Nephron progenitor cell (in vitro differentiated cells): Measurements from ENCODE around the gene GALNT18.

Source experiments
- DNase-seq: peaks from one replicate; pipeline ENCODE4 v3.0.0; 2021
- H3K27ac Mint-ChIP-seq: 2 replicates; pipeline ENCODE4 v1.8.0; 2021; ENCODE audit warnings: mild to moderate bottlenecking, moderate library complexity, mixed read lengths
- H3K27me3 Mint-ChIP-seq: 2 replicates; pipeline ENCODE4 v1.8.0; 2021; ENCODE audit warnings: mild to moderate bottlenecking, low read depth, mixed read lengths; ENCODE audit not compliant: poor library complexity
- H3K36me3 Mint-ChIP-seq: 2 replicates; pipeline ENCODE4 v1.8.0; 2021; ENCODE audit warnings: low read depth, mixed read lengths
- H3K4me1 Mint-ChIP-seq: 2 replicates; pipeline ENCODE4 v1.8.0; 2021; ENCODE audit warnings: mixed read lengths
- H3K4me3 Mint-ChIP-seq: 2 replicates; pipeline ENCODE4 v1.8.0; 2021; ENCODE audit warnings: mild to moderate bottlenecking, moderate library complexity, mixed read lengths
- H3K9me3 Mint-ChIP-seq: 2 replicates; pipeline ENCODE4 v1.8.0; 2021; ENCODE audit warnings: mild to moderate bottlenecking, moderate library complexity, mixed read lengths
- CTCF ChIP-seq: fragments of 200-600 bp; sonication (generic); IDR thresholded peaks from 2 replicates; pipeline ENCODE4 v1.5.0; 2021; ENCODE audit warnings: antibody characterized with exemption

Gene GALNT18

GRCh38 chr11:11558826-11559225, 63.0 kb downstream of the GALNT18 start:
- no peak for DNase-seq
- H3K27me3 Mint-ChIP-seq, result peaks cover 10% of the 10 kb centered on the region
- H3K27ac Mint-ChIP-seq, result no peak overlapping the region
- H3K36me3 Mint-ChIP-seq, result no peaks in the 10 kb centered on the region
- no peaks in the 10 kb centered on the region for H3K9me3 Mint-ChIP-seq
- peaks cover 21% of the 10 kb centered on the region for H3K4me1 Mint-ChIP-seq
- H3K4me3 Mint-ChIP-seq, result no peak overlapping the region
- no peak for TF ChIP-seq CTCF

GRCh38 chr11:11558396-11558795, 63.4 kb downstream of the GALNT18 start:
- H3K4me3 Mint-ChIP-seq, result no peak overlapping the region
- DNase-seq, result no peak
- no peaks in the 10 kb centered on the region for H3K36me3 Mint-ChIP-seq
- H3K9me3 Mint-ChIP-seq, result no peaks in the 10 kb centered on the region
- no peak for TF ChIP-seq CTCF
- H3K27me3 Mint-ChIP-seq, result peaks cover 10% of the 10 kb centered on the region
- no peak overlapping the region for H3K27ac Mint-ChIP-seq
- H3K4me1 Mint-ChIP-seq, result peaks cover 24% of the 10 kb centered on the region

GRCh38 chr11:11555208-11555607, 66.6 kb downstream of the GALNT18 start:
- Mint-ChIP-seq H3K27ac (peak overlapping the region; percentile 87), H3K4me1 (peaks cover 24% of the 10 kb centered on the region), H3K4me3 (no peak overlapping the region), H3K27me3 (peaks cover 13% of the 10 kb centered on the region), H3K9me3 (no peaks in the 10 kb centered on the region), H3K36me3 (no peaks in the 10 kb centered on the region)
- peak; percentile 42 for DNase-seq
- TF ChIP-seq CTCF, result no peak

- H3K9me3 Mint-ChIP-seq, result no peaks in the 10 kb centered on the region
- no peak overlapping the region for H3K4me3 Mint-ChIP-seq
- peaks cover 24% of the 10 kb centered on the region for H3K4me1 Mint-ChIP-seq
- H3K27ac Mint-ChIP-seq, result peak overlapping the region; percentile 57
- no peaks in the 10 kb centered on the region for H3K36me3 Mint-ChIP-seq
- TF ChIP-seq CTCF, result no peak
- no peak for DNase-seq
- peaks cover 8% of the 10 kb centered on the region for H3K27me3 Mint-ChIP-seq
Observed at GRCh38 chr11:11553573-11553972, 68.2 kb downstream of the GALNT18 start.

GRCh38 chr11:11552529-11553087, 69.2 kb downstream of the GALNT18 start:
- no peak for TF ChIP-seq CTCF
- Mint-ChIP-seq H3K27me3 (peaks cover 8% of the 10 kb centered on the region), H3K4me1 (peaks cover 24% of the 10 kb centered on the region), H3K4me3 (no peak overlapping the region), H3K27ac (no peak overlapping the region), H3K36me3 (no peaks in the 10 kb centered on the region), H3K9me3 (no peaks in the 10 kb centered on the region)
- DNase-seq, result no peak

- Mint-ChIP-seq H3K27me3 (peaks cover 13% of the 10 kb centered on the region), H3K4me3 (no peak overlapping the region), H3K27ac (no peak overlapping the region), H3K4me1 (peaks cover 20% of the 10 kb centered on the region), H3K9me3 (no peaks in the 10 kb centered on the region), H3K36me3 (no peaks in the 10 kb centered on the region)
- TF ChIP-seq CTCF, result no peak
- DNase-seq, result no peak
Observed at GRCh38 chr11:11550534-11550933, 71.3 kb downstream of the GALNT18 start.
